Testis (tissue), 3 donors: ENCODE results near the gene C19orf33. TPM values are rescaled to one million over a fixed set of nuclear protein-coding genes. Genes with fewer than 3 reads are reported as not detected.
A peak's percentile ranks its signal among the peaks of the same experiment; 100 is the strongest.

Experiments
- DNase-seq: peaks from one replicate; pipeline ENCODE4 v3.0.0-alpha.2; 2019
- H3K27ac ChIP-seq, 2 donors: fragments of 200-600 bp; sonication (generic); one replicate each; pipeline ENCODE4 v1.5.1; 2019
- H3K27me3 ChIP-seq: fragments of 200-600 bp; sonication (generic); one replicate; pipeline ENCODE4 v1.5.1; 2019
- H3K36me3 ChIP-seq: fragments of 200-600 bp; sonication (generic); one replicate; pipeline ENCODE4 v1.5.1; 2017; ENCODE audit warnings: low read depth; ENCODE audit errors: missing control alignments
- H3K4me1 ChIP-seq: fragments of 200-600 bp; sonication (generic); one replicate; pipeline ENCODE4 v1.5.1; 2019
- H3K4me3 ChIP-seq, 2 donors: fragments of 200-600 bp; sonication (generic); one replicate each; pipeline ENCODE4 v1.5.1; 2017 to 2019
- H3K9me3 ChIP-seq: fragments of 200-600 bp; sonication (generic); one replicate; pipeline ENCODE4 v1.5.1; 2017
- CTCF ChIP-seq, 3 experiments: fragments of 450-650 bp in 2 of 3; fragments of 200-600 bp in 1 of 3; sonication (generic) in 1 of 3; IDR thresholded peaks; one replicate each; pipeline ENCODE4 v1.5.1; 2016 to 2019; ENCODE audit warnings: antibody characterized with exemption in 3 of 3, mild to moderate bottlenecking in 2 of 3, moderate library complexity in 1 of 3
- POLR2A ChIP-seq: fragments of 450-650 bp; IDR thresholded peaks from one replicate; pipeline ENCODE4 v1.6.1; 2017; ENCODE audit warnings: antibody characterized with exemption, mild to moderate bottlenecking, moderate library complexity
- WGBS, 2 donors: methylation state at CpG; one replicate each; pipeline ENCODE4 v1.1.5; 2018; 5-methylcytosine and 5-hydroxymethylcytosine counted together
- intact Hi-C: fragments of 100-400 bp; cut with DNase I; formaldehyde crosslinking; loops from one replicate; pipeline ENCODE4 v1.15.1; 2023; ENCODE audit warnings: low total_unique reads
- polyA plus RNA-seq: library from polyadenylated mRNA; stranded (reverse); fragments of 350-450 nt; fragmentation: Illumina TruSeq; extraction: RNeasy Lipid Tissue Mini Kit (QIAGEN cat#74804); gene quantifications from one replicate; pipeline ENCODE4 v1.2.3, GENCODE V29; 2014; ENCODE audit warnings: low read depth, low replicate concordance; ENCODE audit not compliant: insufficient read depth
- total RNA-seq, 2 donors: library from RNA; depleted of rRNA; stranded (reverse); fragments of >200 nt; gene quantifications; one replicate each; pipeline ENCODE4 v1.2.3, GENCODE V29; 2016

Gene C19orf33
- total and polyA plus RNA-seq, 3 donors from 2014 or later = 1.1 to 7.9 (median 1.7) TPM

GRCh38 chr19:38316477-38317067, 12.5 kb downstream of the C19orf33 start:
- no peak for DNase-seq
- peaks cover 15% of the 10 kb centered on the region for H3K4me1 ChIP-seq
- WGBS, 2 donors = 33 to 37% methylated on average over 8 of the region's 8 CpGs
- intact Hi-C loops = loop anchor here (5.0 kb wide), 1 partner anchor 54 kb away; the partner anchor contains the start of gene SPINT2
- peak overlapping the region; percentile 85 to 89 for H3K27ac ChIP-seq
- H3K4me3 ChIP-seq = peak overlapping the region; percentile 60 to 63
- H3K36me3 ChIP-seq = no peaks in the 10 kb centered on the region
- TF ChIP-seq CTCF (IDR thresholded peaks at IDR 0.05) = no peak
- no peak for TF ChIP-seq POLR2A
- H3K27me3 ChIP-seq = no peaks in the 10 kb centered on the region
- no peaks in the 10 kb centered on the region for H3K9me3 ChIP-seq

GRCh38 chr19:38317104-38317612, 13.1 kb downstream of the C19orf33 start:
- no peak overlapping the region for H3K4me3 ChIP-seq
- 73 to 77% methylated on average over 10 to 11 of the region's 11 CpGs for WGBS, 2 donors
- intact Hi-C loops = loop anchor here (5.0 kb wide), 1 partner anchor 55 kb away; the partner anchor contains the start of gene SPINT2

GRCh38 chr19:38318660-38319059, 14.6 kb downstream of the C19orf33 start:
- TF ChIP-seq POLR2A = no peak
- TF ChIP-seq CTCF (IDR thresholded peaks at IDR 0.05) = no peak
- Histone ChIP-seq H3K4me3 (no peak overlapping the region), H3K9me3 (no peaks in the 10 kb centered on the region), H3K36me3 (no peaks in the 10 kb centered on the region), H3K27ac (no peak overlapping the region), H3K27me3 (no peaks in the 10 kb centered on the region), H3K4me1 (peaks cover 24% of the 10 kb centered on the region)
- 71 to 80% methylated on average over 6 of the region's 6 CpGs for WGBS, 2 donors
- intact Hi-C loops = loop anchor here (5.0 kb wide), 1 partner anchor 56 kb away; the partner anchor contains the start of gene SPINT2
- no peak for DNase-seq

More at GRCh38 chr19:38317104-38317612, 13.1 kb downstream of the C19orf33 start:
- no peaks in the 10 kb centered on the region for H3K36me3 ChIP-seq
- H3K9me3 ChIP-seq = no peaks in the 10 kb centered on the region
- H3K27me3 ChIP-seq = no peaks in the 10 kb centered on the region
- H3K27ac ChIP-seq = peak overlapping the region in 1 of 2 donors; percentile 89
- no peak for DNase-seq
- TF ChIP-seq CTCF (IDR thresholded peaks at IDR 0.05) = no peak
- TF ChIP-seq POLR2A = no peak
- peaks cover 20% of the 10 kb centered on the region for H3K4me1 ChIP-seq

GRCh38 chr19:38319421-38320258, 15.6 kb downstream of the C19orf33 start, which contains the start of gene KCNK6:
KCNK6 (plus strand) TSS chr19:38319845; CDS start chr19:38319951, 106 bp downstream.
- intact Hi-C loops = loop anchor here (5.0 kb wide), 1 partner anchor 57 kb away; the partner anchor contains the start of gene SPINT2
- no peaks in the 10 kb centered on the region for H3K36me3 ChIP-seq
- H3K27ac ChIP-seq = peak within 1 kb of the TSS; percentile 64 to 77
- peaks cover 24% of the 10 kb centered on the region for H3K4me1 ChIP-seq
- peak within 1 kb of the TSS; percentile 68 to 75 for H3K4me3 ChIP-seq
- H3K9me3 ChIP-seq = no peaks in the 10 kb centered on the region
- WGBS, 2 donors = 2 to 7% methylated on average over 21 to 42 of the region's 76 CpGs
- H3K27me3 ChIP-seq = no peaks in the 10 kb centered on the region
- DNase-seq = peak; percentile 54
- TF ChIP-seq POLR2A = no peak
- TF ChIP-seq CTCF (IDR thresholded peaks at IDR 0.05) = peak in 1 of 3 experiments; percentile 23
